GM19025 (cell line): Measurements from ENCODE around the gene RPS6KC1.
"Not testable (repeated sequence)": the region's sequence is repeated elsewhere in the genome, so short reads cannot be mapped to it uniquely, and the experiment has no call there.

Source experiments
- ATAC-seq: cut with Tn5 transposase; IDR thresholded peaks from one replicate; pipeline ENCODE4 v1.9.1; 2021; ENCODE audit warnings: mild to moderate bottlenecking, low read depth, moderate library complexity; ENCODE audit not compliant: unreplicated experiment

Gene RPS6KC1, protein sequence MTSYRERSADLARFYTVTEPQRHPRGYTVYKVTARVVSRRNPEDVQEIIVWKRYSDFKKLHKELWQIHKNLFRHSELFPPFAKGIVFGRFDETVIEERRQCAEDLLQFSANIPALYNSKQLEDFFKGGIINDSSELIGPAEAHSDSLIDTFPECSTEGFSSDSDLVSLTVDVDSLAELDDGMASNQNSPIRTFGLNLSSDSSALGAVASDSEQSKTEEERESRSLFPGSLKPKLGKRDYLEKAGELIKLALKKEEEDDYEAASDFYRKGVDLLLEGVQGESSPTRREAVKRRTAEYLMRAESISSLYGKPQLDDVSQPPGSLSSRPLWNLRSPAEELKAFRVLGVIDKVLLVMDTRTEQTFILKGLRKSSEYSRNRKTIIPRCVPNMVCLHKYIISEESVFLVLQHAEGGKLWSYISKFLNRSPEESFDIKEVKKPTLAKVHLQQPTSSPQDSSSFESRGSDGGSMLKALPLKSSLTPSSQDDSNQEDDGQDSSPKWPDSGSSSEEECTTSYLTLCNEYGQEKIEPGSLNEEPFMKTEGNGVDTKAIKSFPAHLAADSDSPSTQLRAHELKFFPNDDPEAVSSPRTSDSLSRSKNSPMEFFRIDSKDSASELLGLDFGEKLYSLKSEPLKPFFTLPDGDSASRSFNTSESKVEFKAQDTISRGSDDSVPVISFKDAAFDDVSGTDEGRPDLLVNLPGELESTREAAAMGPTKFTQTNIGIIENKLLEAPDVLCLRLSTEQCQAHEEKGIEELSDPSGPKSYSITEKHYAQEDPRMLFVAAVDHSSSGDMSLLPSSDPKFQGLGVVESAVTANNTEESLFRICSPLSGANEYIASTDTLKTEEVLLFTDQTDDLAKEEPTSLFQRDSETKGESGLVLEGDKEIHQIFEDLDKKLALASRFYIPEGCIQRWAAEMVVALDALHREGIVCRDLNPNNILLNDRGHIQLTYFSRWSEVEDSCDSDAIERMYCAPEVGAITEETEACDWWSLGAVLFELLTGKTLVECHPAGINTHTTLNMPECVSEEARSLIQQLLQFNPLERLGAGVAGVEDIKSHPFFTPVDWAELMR

DNA sequence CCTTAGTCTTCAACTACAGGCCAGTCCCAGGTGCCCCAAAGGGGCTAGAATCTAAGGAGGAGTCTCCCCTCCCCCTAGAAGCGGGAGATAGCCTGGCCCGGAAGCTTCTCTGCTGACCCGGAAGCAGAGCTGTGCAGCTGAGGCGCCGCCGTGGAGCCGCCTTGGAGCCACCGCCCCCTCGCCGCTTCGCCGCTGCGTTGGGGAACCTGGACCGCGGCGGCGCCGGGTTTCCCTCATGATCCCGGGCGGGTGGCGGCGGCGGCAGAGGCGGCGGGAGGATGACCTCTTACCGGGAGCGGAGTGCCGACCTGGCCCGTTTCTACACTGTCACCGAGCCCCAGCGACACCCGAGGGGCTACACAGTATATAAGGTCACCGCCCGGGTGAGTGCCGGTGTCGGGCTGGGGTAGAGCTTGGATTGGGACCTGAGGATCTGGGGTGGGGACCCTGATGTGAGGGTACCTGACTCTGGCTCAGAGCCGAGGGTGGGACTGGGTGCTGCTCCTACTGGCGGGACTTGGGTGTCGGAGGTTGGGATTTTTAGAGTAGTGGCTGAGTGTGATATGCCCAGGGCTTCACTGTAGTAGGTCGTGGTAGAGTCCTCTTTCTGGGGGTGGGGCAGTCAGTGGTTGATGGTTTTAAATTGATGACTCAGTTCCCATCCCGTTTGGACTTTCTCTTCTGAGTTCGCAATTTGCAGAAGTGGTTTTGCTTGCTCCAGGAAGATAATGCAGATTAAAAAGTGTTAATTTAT, at the start of gene RPS6KC1:
RPS6KC1 (plus strand) TSS at position 115 of the 754 bp plus-strand sequence; CDS start at position 279, 164 bp downstream.
- ATAC-seq, result peak; percentile 99

DNA sequence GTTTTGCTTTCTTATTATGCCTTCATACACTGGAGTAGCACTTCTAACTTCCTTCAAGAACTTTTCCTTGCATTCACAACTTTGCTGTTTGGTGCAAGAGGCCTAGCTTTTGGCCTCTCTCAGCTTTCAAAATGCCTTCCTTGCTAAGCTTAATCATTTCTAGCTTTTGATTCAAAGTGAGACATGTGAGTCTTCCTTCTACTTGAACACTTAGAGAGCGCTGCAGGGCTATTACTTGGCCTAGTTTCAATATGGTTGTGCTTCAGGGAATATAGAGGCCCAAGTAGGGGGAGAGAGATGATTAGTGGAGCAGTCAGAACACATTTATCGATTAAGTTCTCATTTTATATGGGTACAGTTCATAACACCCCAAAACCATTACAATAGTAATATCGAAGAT, 47.8 kb upstream of the RPS6KC1 start:
- ATAC-seq, result no peak

DNA sequence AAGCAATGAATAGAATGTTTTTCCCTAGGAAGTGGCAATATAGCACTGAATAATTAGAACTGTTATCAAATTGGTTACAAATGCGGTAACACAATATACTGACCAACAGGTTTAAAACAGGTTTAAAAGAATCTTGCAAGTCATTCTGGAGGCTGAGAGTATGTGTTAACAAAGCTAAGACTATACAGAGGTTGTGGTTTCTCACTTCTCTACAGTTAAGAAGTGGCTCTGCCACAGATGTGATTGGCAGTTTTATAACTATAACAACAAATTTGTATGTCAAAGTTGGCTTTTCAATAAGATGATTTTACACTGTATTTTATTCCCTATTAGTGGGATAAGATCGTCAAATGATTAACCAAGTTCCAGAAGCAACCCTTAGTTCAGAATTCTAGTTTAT, 42.5 kb upstream of the RPS6KC1 start:
- ATAC-seq, result peak; percentile 63

DNA sequence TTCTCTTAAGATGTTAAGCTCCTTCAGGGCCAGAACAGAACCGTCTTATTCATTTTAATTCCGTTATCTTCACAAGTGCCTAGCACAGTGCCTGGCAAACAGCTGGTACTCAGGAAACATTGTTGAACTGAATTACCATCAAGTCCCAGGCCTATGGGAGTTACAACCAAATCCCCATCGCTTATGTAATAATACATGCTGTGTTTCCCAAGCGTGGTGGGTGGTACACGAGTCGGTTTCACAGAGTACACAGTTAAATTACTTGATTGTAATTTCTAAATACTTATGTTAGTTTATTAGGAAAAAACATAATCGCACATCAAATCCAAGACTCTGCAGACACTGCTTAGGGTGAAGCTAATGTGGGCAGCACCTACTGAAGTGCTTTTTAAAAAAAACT, 36.4 kb upstream of the RPS6KC1 start:
- ATAC-seq, result no peak

DNA sequence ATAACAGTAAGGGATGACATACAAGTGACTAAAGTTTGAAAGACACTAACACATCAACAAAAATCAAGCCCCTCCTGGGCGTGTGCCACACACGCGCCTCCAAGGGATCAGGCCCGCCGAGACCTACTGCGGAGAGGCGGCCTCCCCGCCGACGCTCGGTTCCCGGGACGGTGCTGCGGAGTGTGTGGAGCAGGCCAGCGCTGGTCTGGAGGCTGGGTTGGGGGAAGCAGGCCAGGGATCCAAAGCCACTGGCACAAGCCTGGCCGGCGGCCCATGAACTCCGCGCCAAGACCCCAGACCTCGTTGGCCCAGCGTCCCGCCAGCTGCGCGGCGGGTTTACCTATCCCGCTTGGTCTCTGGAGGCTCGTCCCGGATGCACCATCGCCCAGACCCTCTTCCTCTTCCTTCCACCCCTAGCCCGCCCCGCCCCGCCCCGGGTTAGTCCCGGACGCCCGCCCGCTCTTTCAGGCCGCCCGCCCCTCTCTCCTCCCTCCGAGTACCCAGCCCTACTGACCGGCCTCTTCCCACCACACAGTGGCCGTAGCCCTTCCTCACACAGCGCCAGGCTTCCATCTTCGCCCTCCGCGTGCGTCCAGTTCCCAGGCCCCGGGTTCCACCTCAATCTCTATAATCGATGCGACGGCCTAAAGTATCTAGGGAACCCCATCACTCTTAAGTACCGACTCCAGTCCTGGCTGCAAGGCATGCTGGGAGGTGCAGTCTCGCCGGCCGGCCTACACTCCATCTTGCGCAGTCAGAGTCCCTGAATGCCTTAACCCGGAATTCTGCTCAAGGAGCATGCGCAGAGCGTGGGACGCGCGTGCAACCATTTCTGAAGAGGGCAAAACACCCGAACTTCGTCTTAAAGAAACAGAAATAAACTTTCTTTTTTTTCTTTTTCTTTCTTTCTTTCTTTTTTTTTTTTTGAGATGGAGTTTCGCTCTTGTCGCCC, 35.7 kb upstream of the RPS6KC1 start, which contains the start of gene ANGEL2:
ANGEL2 (minus strand) TSS at position 769 of the 952 bp plus-strand sequence; CDS start at position 573, 196 bp downstream.
- ATAC-seq, result peak; percentile 88

DNA sequence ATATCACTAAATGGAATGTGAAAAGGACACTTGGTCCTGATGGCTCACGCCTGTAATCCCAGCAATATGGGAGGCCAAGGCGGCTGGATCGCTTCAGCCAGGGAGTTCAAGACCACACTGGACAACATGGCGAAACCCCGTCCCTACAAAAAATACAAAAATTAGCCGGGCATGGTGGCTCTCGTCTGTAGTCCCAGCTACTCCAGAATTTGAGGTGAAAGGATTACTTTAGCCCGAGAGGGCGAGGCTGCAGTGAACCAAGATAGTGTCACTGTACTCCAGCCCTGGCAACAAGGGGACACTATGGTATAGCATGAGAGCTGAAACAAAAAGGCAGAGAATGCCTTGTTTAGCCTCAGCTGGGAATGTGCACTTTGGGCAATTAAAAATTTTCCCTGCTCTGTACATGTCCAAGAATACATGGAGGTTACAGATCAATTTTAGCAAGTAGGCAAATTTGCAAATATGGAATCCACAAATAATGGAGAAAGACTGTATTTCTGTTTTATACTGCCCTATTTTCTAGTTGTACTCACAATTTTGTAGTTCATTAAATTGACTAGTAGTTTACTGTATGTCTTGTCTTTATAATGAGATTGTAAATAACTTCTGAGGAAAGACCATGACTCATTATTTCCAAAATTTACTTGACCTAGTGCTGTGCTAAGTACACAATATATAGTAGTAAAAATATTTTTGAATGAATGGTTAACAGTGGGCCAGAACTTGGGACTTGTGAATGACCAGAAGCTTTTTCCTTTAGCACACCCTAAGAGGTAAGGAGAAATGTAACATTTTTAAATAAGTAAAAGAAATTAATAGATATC, 33.4 kb upstream of the RPS6KC1 start:
- no peak for ATAC-seq

DNA sequence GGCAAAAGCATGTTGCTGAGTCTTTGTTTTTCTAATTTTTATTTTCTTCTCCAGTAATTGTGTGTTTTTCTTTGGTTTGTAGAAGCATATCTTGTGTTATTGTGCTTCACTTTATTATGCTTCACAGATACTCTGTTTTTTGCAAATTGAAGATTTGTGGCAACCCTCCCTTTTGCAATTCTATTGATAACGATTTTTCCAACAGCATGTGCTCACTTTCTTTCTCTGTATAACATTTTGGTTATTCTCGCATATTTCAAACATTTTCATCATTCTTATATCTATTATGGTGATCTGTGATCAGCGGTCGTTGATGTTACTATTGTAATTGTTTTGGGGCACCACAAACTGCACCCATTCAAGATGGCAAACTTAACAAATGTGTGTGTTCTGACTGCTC, 31.6 kb upstream of the RPS6KC1 start:
- ATAC-seq, result no peak

DNA sequence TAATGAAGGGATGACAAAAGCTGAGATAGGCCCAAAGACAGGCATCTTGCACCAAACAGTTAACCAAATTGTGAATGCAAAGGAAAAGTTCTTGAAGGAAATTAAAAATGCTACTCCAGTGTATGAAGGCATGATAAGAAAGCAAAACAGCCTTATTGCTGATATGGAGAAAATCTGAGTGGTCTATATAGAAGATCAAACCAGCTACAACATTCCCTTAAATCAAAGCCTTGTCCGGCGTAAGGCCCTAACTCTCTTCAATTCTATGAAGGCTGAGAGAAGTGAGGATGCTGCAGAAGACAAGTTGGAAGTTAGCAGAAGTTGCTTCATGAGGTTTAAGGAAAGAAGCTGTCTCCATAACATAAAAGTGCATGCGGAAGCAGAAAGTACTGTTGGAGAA, 31.0 kb upstream of the RPS6KC1 start:
- ATAC-seq, result no peak

DNA sequence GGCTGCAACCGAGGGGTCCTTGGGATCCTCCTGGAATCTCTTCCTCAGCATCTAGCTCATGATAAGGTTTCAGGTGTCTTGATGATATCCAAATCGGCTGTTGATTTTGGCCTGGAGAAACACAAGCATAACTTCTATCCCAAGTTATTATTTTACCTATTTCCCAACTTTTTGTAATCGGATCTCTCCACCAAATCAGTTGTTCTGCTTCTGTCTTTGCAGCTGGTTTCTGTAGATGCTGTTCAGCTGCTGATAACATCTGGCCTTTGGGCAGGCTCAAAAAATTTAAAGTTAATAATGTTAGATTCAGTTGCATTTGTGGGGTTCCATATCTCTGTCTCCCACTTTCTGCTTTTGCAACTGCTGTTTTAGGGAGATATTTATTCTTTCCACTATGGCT, 24.0 kb upstream of the RPS6KC1 start:
- ATAC-seq, result not testable (repeated sequence)

DNA sequence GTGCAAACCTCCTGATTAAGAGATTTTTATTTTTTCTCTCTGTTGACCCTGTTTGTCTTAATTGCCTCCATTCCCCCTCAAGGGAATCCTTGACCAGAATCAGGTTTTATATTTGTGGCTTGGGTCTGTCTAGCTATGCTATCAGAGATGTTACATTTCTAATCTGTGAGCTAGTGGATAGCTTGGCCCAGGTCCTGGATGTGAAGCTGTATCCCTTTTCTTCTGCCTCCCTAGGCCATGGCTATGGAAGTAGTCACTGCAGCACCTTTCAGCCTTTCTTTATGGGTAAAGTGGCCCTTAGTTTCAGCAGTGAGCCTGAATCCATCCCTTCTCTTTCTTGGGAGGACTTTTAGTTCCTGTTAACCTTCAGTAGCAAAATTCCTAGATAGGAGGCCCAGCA, 18.4 kb upstream of the RPS6KC1 start:
- no peak for ATAC-seq

DNA sequence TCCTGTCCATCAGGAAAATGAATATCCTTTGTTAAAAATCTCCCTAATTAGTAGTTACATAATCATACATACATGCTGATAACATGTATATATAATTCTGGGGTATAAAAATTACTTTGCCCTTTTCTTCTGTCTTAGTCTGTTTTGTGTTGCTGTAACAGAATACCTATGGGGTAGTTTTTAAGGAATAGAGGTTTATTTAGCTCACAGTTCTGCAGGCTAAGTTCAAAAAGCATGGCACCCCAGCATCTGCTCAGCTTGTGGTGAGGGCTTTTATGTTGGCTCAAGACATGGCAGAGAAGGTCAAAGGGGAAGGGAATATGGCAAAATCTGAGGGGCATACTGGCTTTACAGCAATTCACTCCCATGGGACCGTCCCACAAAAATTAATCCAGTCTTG, 16.3 kb upstream of the RPS6KC1 start:
- no peak for ATAC-seq

DNA sequence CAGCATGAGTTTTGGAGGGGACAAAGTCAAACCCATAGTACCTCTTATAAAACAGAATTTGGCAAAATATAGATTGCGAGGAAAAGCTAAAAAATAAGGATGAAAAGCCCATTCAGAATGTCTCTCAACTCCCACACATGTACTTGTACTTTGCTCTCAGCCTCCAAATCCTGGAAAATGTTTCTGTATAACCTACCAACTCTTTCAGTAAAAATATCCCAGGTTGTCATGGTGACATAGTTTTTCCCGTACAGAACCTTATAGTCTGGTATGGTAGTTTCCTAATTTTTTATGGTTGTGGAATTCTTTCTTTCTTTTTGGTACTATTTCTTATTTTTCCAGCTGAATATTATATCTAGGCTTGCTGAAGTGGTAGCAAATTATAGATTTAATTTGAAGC, 15.5 kb upstream of the RPS6KC1 start:
- ATAC-seq, result no peak

DNA sequence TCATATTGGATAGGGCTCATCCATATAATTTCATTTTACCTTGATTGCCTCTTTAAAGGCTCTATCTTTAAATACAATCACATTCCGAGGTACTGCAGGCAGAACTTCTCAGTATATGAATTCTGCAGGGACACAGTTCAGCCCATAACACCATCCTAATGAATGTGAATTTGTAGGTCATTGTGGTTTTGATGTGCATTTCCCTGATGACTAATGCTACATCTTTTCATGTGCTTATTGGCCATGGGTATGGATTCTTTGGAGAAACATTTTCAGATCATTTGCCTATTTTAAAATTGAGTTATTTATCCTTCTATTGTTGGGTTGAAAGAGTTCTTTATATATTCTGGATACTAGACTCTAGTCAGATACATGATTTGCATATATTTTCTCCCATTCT, 9.6 kb upstream of the RPS6KC1 start:
- ATAC-seq, result no peak

DNA sequence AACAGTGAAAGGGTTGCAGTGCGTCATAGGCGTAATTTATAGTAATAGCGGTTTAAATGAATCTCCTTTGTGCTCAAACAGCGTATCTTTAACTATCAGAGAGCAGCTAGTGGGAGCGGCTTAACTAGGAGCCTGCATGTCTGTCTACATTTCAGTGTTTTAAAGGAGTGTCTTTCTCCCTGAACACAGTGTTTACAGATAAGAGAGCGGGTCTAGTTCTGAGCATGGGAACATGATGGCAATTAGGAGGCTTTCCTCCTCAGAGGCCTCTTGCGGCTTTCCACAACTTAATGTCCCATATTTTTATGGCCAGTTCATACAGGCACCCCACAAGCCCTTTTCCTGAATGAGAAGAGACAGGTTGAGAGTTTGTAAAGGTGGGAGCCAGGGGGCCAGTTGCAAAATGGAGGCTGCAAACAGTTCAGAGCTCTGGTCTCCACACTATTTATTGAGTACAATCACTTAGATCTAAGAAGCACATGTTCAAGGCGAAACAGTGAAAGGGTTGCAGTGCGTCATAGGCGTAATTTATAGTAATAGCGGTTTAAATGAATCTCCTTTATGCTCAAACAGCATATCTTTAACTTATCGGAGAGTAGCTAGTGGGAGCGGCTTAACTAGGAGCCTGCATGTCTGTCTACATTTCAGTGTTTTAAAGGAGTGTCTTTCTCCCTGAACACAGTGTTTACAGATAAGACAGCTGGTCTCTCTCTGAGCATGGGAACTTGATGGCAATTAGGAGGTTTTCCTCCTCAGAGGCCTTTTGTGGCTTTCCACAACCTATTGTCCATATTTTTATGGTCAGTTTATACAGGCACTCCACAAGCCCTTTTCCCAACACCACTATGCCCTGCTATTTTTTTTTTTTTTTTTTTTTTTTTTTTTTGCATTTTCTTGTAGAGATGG, 5.5 kb upstream of the RPS6KC1 start:
- not testable (repeated sequence) for ATAC-seq

DNA sequence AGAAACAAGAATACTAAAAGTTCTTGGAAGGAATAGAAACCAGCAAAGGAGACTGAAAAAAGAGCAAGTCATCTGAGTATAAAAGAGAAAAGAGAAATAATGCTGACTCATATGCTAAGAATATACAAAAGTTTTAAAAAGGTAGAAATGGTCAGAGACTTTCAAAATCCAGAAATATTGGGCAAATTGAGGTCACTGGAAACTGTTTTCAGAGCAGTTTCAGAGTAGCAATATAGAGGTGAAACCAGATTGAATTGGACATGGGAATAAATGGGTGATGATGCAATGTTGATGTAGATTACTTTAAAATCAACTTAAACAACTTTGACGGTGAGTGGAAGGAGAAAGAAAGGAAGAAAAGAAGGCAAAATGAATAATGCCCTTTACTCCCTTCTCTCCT, 1.8 kb upstream of the RPS6KC1 start:
- ATAC-seq, result no peak

DNA sequence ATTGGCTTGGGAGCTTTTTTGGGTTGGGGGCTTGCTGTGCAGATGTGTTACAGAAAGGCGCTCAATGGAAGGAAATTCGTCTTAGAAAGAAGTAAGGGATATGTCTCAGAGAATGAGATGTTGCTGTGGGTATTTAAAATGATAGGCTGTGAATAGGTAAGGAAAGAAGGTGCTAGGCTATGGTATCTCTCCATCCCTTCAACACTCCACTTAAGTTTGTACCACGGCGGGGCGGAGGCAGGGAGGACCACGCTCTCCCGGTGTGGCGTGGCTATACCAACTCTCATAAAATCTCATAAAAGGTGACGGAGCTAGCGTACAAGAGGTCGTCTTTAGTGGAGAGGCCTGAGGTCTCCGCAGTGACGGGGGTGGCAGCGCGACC, 305 bp upstream of the RPS6KC1 start:
- ATAC-seq, result peak; percentile 28

DNA sequence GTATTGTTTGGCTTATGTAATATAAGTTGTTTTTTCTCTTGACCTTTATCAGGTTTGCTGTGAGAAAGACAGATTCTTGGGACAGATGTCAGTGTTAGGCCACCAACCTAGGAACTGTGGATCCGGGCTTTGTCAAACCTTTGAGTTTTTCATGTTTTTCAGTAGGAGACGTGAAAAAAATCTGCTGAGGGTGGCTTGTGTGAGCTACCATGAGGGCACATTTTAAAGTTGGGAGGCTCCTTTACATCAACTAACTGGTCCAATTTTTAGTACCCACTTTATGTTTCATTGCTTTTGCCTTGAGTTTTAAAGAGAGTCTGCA, 801 bp downstream of the RPS6KC1 start:
- no peak for ATAC-seq

DNA sequence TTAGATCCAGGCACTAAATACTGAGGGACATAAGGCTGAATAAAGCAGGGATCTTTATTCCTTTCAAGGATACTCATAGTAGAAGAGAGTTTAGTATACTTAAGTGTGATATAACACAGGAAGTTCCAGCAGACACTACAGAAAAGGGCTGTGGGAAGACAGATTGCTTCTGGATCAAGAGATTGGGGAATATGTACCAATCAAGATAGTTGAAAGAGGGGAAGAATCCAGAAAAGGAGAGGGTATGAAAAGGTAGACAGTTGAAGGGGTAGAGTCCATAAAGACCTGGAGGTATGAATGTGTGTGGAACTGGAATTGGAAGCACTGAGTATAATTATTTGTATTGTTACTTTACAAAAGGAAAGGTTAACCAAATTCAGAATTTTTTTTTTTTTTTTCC, 2.4 kb downstream of the RPS6KC1 start:
- no peak for ATAC-seq
